Cardiac muscle cell (in vitro differentiated cells and primary cell): ENCODE data around the gene SLC37A1. TPM values are rescaled to one million over a fixed set of nuclear protein-coding genes. Genes with fewer than 3 reads are reported as not detected.
"Not testable (repeated sequence)": the region's sequence is repeated elsewhere in the genome, so short reads cannot be mapped to it uniquely, and the experiment has no call there.

ENCODE experiments used
- DNase-seq, 2 donors: peaks; one replicate each; pipeline versions ENCODE4 v3.0.0 to v3.0.0-alpha.2; 2010 to 2017; ENCODE audit warnings: low read depth in 1 of 2, low spot score in 1 of 2
- H3K27ac ChIP-seq: fragments of 200-600 bp; sonication (generic); 2 replicates; pipeline ENCODE4 v1.5.1; 2016
- H3K27me3 ChIP-seq: fragments of 200-600 bp; sonication (generic); 2 replicates; pipeline ENCODE4 v1.6.0; 2016; ENCODE audit warnings: control low read depth
- H3K36me3 ChIP-seq: fragments of 200-600 bp; sonication (generic); 2 replicates; pipeline ENCODE4 v1.5.1; 2016; ENCODE audit warnings: control low read depth
- H3K4me1 ChIP-seq: fragments of 200-600 bp; sonication (generic); 2 replicates; pipeline ENCODE4 v1.8.1; 2017; ENCODE audit warnings: low read depth, mild to moderate bottlenecking, mixed run types
- H3K4me3 ChIP-seq: fragments of 200-600 bp; sonication (generic); 2 replicates; pipeline ENCODE4 v1.5.1; 2016; ENCODE audit warnings: mild to moderate bottlenecking
- H3K9me3 ChIP-seq: fragments of 200-600 bp; sonication (generic); 2 replicates; pipeline ENCODE4 v1.5.1; 2017; ENCODE audit warnings: low read depth, mild to moderate bottlenecking, control low read depth
- CTCF ChIP-seq: IDR thresholded peaks from 2 replicates; pipeline ENCODE4 v1.5.1; 2012; ENCODE audit warnings: low read depth, mild to moderate bottlenecking, low read length
- polyA plus RNA-seq: library from polyadenylated mRNA; unstranded; fragments of >200 nt; fragmentation: Nextera tagmentation; extraction: Ambion mirVana; gene quantifications from 2 replicates; pipeline ENCODE4 v1.2.1, GENCODE V29; 2016
- total RNA-seq: library from RNA; depleted of rRNA; stranded (reverse); fragments of >200 nt; gene quantifications from 2 replicates; pipeline ENCODE4 v1.2.3, GENCODE V29; 2016

The SLC37A1 gene
- total and polyA plus RNA-seq, 2 experiments from 2014 or later, result 3.5 to 8.4 TPM

GRCh38 chr21:42609811-42610210 lies 96.2 kb downstream of the SLC37A1 start:
- H3K4me1 ChIP-seq, result no peaks in the 10 kb centered on the region
- no peak for TF ChIP-seq CTCF
- no peak for DNase-seq
- H3K9me3 ChIP-seq, result no peaks in the 10 kb centered on the region
- no peaks in the 10 kb centered on the region for H3K27me3 ChIP-seq
- no peak overlapping the region for H3K4me3 ChIP-seq
- no peak overlapping the region for H3K27ac ChIP-seq
- H3K36me3 ChIP-seq, result no peaks in the 10 kb centered on the region

GRCh38 chr21:42611852-42612251 lies 98.2 kb downstream of the SLC37A1 start:
- Histone ChIP-seq H3K36me3 (no peaks in the 10 kb centered on the region), H3K4me3 (no peak overlapping the region), H3K27me3 (no peaks in the 10 kb centered on the region), H3K27ac (no peak overlapping the region), H3K4me1 (no peaks in the 10 kb centered on the region), H3K9me3 (no peaks in the 10 kb centered on the region)
- no peak for DNase-seq
- no peak for TF ChIP-seq CTCF

GRCh38 chr21:42612390-42612789 lies 98.7 kb downstream of the SLC37A1 start:
- Histone ChIP-seq H3K4me1 (no peaks in the 10 kb centered on the region), H3K27ac (no peak overlapping the region), H3K9me3 (no peaks in the 10 kb centered on the region), H3K27me3 (no peaks in the 10 kb centered on the region), H3K4me3 (no peak overlapping the region), H3K36me3 (no peaks in the 10 kb centered on the region)
- DNase-seq, result no peak
- no peak for TF ChIP-seq CTCF

- no peak for DNase-seq
- Histone ChIP-seq H3K9me3 (no peaks in the 10 kb centered on the region), H3K4me3 (no peak overlapping the region), H3K36me3 (no peaks in the 10 kb centered on the region), H3K27me3 (no peaks in the 10 kb centered on the region), H3K27ac (no peak overlapping the region), H3K4me1 (no peaks in the 10 kb centered on the region)
- TF ChIP-seq CTCF, result no peak
These were observed 100.1 kb downstream of the SLC37A1 start for GRCh38 chr21:42613756-42614155.

GRCh38 chr21:42614396-42614795 lies 100.7 kb downstream of the SLC37A1 start:
- TF ChIP-seq CTCF, result no peak
- Histone ChIP-seq H3K27me3 (no peaks in the 10 kb centered on the region), H3K4me1 (no peaks in the 10 kb centered on the region)

GRCh38 chr21:42614811-42615351 lies 101.2 kb downstream of the SLC37A1 start:
- no peak overlapping the region for H3K4me3 ChIP-seq
- no peak for DNase-seq
- TF ChIP-seq CTCF, result no peak
- no peaks in the 10 kb centered on the region for H3K9me3 ChIP-seq
- no peaks in the 10 kb centered on the region for H3K36me3 ChIP-seq
- H3K27ac ChIP-seq, result no peak overlapping the region
- no peaks in the 10 kb centered on the region for H3K27me3 ChIP-seq
- no peaks in the 10 kb centered on the region for H3K4me1 ChIP-seq

More at GRCh38 chr21:42614396-42614795, 100.7 kb downstream of the SLC37A1 start:
- H3K9me3 ChIP-seq, result no peaks in the 10 kb centered on the region
- H3K4me3 ChIP-seq, result no peak overlapping the region
- no peaks in the 10 kb centered on the region for H3K36me3 ChIP-seq
- no peak overlapping the region for H3K27ac ChIP-seq
- no peak for DNase-seq

GRCh38 chr21:42615377-42615776 lies 101.7 kb downstream of the SLC37A1 start:
- H3K4me1 ChIP-seq, H3K4me3 ChIP-seq, H3K27me3 ChIP-seq, H3K9me3 ChIP-seq, DNase-seq, H3K27ac ChIP-seq, H3K36me3 ChIP-seq: not testable (repeated sequence)
